ENCODE results near the gene TENM3.

TENM3 gene

DNA sequence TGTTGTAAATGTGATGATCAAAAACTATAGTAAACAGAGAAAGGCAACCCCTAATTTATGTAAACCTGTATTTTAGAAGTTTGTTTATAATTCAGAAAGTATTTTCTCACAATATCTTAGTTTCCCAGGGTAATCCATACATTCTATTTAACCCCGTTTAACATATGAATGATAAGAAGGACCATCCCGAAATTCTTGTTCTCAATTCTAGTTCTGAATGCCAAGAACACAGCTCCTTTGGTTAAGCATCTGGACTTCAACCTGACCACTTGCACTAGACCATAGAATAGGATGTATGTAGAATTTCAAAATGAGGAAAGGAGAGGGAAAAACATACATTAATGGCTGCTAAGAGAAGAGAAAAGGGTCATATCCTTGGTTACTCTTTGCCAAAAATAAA is 227.0 kb downstream of the TENM3 start:
- DNase-seq: no peak

- DNase-seq: no peak
Observed at GRCh38 chr4:182475539-182475938, 232.3 kb downstream of the TENM3 start.

- DNase-seq: peak; percentile 69
Observed at GRCh38 chr4:182478475-182478874, 235.3 kb downstream of the TENM3 start.

DNA sequence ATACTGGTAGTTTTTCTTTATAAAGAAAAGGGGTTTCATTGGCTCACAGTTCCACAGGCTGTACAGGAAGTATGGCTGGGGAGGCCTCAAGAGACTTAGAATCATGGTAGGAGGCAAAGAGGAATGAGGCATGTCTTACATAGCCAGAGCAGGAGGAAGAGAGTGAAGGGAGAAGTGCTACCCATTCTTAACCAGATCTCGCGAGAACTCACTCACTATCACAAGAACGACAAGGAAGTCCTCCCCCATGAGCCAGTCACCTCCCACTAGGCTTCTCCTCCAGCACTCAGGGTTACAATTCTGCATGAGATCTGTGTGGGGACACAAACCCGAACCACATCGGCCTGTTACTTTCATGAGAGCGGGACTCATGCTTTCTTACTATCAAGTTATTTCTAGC is 240.5 kb downstream of the TENM3 start:
- DNase-seq: peak; percentile 1

DNA sequence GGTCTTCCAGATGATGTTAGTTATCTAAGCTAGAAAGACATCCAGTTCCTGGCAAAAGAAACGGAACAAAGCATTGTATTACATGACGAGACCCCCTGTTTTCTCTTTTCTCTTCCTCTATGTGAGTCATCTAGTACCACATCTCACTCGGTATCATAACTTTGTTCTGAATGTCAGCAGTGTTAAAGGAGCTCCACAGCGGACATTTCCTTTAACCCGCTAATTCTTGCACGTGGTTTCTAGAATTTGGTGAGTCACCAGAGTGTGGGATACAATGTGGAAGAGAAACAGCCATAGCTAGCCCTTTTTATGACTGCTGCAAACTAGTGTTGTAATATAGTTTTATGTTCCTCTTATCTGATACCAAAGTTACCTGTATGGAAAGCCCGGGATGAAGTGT is 243.7 kb downstream of the TENM3 start:
- no peak for DNase-seq

GRCh38 chr4:182488896-182489295 is 245.7 kb downstream of the TENM3 start:
- DNase-seq: no peak

DNA sequence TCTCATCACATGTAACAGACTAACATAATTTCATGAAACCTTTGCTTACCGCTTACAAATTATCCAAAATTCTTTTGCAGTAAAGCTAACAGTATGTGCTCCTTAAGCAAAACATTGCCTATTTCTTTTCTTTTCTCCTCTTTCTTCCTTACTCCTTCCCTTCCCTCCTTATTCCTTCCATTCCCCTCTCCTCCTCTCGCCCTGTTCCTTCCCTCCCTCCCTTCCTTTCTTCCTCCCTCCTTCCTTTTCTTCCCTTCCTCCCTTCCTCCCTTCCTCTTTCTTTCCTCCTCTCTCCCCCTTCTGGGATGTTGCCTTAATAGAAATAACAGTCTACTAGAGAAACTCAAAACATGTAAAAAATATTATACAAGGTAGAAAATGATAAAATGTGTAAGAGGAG is 246.4 kb downstream of the TENM3 start:
- no peak for DNase-seq

DNA sequence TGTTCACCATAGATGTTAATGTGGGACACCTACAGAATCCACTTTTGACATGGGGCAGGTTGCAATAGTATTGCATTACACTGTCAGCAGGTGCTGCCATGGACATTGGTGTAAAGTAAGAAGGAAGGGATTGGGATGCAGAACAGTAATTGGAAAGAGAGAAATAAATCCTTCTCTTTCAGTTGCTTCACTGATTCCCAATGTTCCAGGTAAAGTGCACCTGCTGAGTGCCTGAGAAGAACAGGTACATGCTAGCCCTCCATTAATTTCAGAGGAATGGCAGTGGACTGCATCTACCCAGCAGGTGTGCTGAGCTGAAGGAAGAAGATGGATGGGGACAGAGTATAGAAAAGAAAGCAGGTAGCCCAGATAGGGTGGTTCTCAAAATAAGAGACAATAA is 248.5 kb downstream of the TENM3 start:
- DNase-seq: no peak

- DNase-seq: no peak
Observed at GRCh38 chr4:182492423-182492822, 249.2 kb downstream of the TENM3 start.

- DNase-seq: no peak
Observed at GRCh38 chr4:182493377-182493776, 250.2 kb downstream of the TENM3 start.

GRCh38 chr4:182494103-182494502 is 250.9 kb downstream of the TENM3 start:
- DNase-seq: no peak

GRCh38 chr4:182495031-182495430 is 251.8 kb downstream of the TENM3 start:
- no peak for DNase-seq

GRCh38 chr4:182495645-182496385 is 252.6 kb downstream of the TENM3 start:
- DNase-seq: no peak

DNA sequence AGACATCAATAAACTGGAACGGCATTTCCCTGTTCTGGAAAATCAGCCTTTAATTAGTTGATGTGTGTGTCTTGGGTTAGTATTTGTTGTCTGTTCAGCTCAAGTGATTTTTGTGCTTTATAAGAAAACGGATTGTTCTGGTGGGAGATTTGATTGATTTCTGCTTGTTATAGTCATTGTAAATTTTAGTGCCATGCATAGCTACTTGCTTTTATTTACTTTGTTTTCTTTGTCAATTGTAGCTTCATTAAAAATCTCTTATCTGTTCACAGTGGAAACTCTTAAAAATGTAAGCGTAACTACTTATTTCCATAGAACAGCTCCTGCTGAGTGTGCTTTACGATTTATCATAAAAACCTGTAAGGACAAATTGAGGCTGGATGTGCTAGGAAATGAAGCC is 253.2 kb downstream of the TENM3 start:
- no peak for DNase-seq

- DNase-seq: no peak
Observed at GRCh38 chr4:182502064-182502463, 258.9 kb downstream of the TENM3 start.

- no peak for DNase-seq
Observed at GRCh38 chr4:182504463-182504862, 261.3 kb downstream of the TENM3 start.

DNA sequence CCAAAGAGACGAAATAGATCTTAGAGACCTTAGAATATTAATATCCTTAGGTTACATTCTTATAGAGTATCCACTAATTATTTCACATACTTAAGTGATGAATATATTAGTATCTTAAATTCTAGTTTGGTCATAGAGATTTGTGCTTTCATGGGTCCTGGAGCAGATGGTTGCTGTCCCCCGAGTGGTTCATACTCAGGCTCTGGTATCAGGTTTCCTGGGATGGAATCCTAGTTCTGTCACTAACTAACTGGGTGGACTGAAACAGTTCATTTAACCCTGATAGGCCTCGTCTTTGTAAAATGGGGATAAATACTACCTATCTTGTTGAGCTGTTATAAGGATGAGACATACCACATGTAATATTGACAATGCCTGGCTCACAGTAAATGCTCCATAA is 264.6 kb downstream of the TENM3 start:
- DNase-seq: no peak

DNA sequence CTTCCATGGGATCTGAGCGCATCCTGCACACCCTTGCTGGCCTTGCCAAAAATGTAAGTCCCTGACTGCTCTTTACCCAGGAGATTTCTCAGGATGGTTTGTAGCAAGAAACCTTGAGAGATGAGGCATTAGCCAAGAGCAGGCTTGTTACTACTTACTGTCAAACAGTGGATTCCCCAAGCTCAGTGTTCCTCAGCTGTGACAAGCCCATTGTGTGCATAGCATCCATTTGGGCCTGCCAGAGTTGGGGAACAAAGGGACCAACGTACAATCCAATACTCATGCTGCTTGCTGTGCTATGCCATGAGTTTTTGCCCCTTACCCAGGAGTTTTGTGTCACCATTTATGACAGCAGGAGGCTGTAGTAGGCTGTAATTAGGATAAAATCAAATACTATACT is 267.6 kb downstream of the TENM3 start:
- DNase-seq: no peak

- DNase-seq: no peak
Observed at GRCh38 chr4:182513587-182514291, 270.5 kb downstream of the TENM3 start.

DNA sequence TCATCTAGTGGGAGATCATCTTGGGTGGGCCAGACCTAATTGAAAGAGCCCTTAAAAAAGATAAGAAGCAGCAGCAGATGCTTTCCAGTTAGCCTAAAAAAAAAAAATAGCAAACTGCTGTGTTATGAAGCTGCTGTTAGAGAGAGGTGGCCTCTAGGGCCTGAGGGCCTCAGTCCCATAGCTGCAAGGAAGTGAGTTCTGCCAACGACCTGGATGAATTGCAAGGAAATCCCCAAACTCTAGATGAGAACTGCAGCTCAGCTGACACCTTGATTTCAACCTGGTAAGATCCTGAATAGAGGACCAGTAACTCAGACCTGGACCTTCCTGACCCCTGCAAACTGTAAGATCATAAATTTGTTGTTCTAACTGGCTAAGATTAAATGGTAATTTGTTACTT is 275.2 kb downstream of the TENM3 start:
- no peak for DNase-seq

DNA sequence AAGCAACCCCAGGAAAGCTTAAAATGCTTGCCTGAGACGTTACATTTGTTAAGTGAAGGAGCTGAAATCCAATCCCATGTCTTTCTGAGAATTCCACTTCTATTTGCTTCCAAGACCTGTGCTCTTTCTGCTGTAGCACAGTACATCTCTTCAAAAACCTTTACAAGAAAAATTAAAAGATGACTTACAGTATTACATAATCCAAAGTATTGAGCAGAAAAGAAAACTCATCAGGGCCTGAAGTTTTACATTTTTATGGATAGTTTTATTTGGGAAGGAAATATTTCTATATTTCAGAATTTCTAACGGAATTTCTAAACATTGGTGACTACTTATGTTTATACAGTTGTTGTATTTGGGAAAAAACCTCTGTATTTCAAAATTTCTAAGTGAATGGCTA is 276.3 kb downstream of the TENM3 start:
- no peak for DNase-seq

DNA sequence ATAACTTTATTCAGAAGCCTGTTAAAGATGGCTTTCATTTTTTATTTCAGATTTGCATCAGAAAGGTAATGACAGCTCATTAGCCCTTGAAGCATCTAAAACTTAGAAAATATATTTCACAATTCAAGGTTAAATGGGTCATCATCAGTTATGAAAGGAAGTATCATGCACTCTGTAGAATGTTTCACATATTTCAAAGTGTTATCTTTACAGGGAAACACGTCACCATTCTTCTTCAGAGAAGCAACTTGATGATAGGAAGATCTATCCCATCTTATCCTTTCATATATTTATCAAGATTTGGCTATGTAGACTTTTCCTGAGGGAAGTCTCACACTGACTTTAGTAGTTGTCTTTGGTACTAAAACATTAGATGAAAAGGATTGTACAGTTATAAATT is 277.8 kb downstream of the TENM3 start:
- DNase-seq: no peak

DNA sequence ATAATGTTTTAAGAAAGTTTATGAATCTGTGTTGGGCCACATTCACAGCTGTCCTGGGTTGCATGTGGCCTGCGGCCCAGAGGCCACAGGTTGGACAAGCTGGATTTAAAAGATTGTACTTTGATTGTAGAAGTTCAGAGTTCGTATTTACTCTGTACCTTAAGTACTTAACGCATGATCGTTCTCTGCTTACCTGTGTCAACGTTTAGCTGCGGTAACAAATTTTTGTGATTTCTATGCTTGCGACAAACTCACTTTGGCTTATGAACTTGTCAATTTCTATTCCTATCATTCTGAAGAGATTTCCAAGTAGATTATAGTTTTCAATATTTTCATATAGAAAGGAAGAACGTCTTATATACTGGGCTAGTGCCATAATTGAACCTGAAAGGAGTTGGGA is 285.6 kb downstream of the TENM3 start:
- no peak for DNase-seq

GRCh38 chr4:182530451-182530850 is 287.2 kb downstream of the TENM3 start:
- no peak for DNase-seq

Data from NCI-H82 (cell line).